Endometrial microvascular endothelial cells (primary cell): ENCODE measurements around the gene SPATA31A5. TPM values are rescaled to one million over a fixed set of nuclear protein-coding genes. Genes with fewer than 3 reads are reported as not detected.
"Not testable (repeated sequence)": the region's sequence is repeated elsewhere in the genome, so short reads cannot be mapped to it uniquely, and the experiment has no call there.

ENCODE experiments used
- in situ Hi-C: cut with HindIII; loops from 2 replicates; pipeline ENCODE4 v1.10.0; 2017; ENCODE audit warnings: low sequenced_read_pairs, low pct_unique_long_range_greater_than_20kb; ENCODE audit errors: inconsistent ontology term
- total RNA-seq: library from RNA; depleted of rRNA; stranded (reverse); fragments of >200 nt; gene quantifications from one replicate; pipeline ENCODE4 v1.2.3, GENCODE V29; 2015; ENCODE audit errors: inconsistent ontology term

The SPATA31A5 gene
- total RNA-seq: not detected

DNA sequence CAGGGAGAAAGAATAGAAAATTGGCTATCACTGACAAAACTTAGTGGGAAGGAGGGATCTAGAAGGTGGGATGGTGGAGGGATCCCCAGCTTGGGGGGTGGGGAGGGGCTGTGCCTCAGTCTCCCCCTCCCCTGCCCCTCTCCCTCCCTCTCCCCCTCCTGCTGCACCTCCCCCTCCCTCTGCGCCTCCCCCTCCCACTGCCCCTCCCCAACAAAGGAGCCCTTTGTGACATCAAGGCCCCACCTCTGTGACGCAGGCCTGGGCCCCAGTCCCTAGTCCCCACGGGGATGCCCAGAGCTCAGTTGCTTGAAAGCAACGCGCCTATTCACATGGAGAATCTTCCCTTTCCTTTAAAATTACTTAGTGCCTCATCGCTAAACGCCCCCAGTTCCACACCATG lies at the start of gene SPATA31A5:
Gene SPATA31A5, plus strand, starts transcription at position 301 of the 400 bp plus-strand sequence. Its CDS starts 29 bp downstream, at position 330.
- in situ Hi-C loops: not testable (repeated sequence)

DNA sequence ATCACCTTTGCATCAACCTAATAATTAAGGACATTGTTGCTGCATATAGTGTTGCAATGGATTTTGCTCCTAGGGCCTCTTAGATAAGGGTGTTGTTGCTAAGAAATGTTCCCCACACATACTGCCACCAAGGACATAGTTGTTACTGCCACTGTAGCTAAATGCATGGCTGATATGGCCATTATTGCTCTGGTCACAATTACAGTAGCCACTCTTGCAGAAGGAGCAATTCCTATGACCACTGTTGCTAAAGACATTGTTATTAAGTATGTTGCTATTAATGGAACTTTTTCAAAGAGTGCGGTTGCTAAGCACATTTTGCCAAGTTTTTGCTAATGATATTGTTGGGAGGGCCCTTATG lies 48.8 kb downstream of the SPATA31A5 start:
- in situ Hi-C loops: not testable (repeated sequence)

DNA sequence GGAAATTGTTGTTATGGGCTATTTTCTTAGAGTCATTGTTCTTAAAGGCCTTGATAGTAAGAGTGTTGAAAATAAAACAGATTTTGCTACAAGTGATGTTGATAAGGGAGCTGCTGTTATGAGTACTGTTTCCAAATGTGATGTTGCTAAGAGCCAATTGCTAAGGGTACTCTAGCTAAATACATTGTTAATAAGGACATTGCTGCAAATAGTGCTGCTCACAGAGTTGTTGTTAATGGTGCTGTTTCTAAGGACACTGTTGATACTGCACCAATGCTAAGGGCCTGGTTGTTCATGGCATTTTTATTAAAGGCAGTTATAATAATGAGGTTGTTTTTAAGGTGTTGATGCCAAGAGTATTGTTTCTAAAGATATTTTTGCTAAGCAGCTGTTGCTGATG lies 52.2 kb downstream of the SPATA31A5 start:
- in situ Hi-C loops: not testable (repeated sequence)
